Panc1 (cell line): Measurements from ENCODE around the gene BPGM. TPM values are rescaled to one million over a fixed set of nuclear protein-coding genes. Genes with fewer than 3 reads are reported as not detected.

Experiments
- ATAC-seq: fragments of 200-7000 bp; cut with Tn5 transposase; 2 replicates; pipeline ENCODE4 v1.9.1; 2020; ENCODE audit warnings: mild to moderate bottlenecking, moderate library complexity
- BruUV-seq: library from RNA; stranded (reverse); fragments of 400-500 nt; replicated peaks from 2 replicates; lab custom pipeline; 2021; lab: Mats Ljungman, UMichigan
- CTCF ChIA-PET: fragments of 300-600 bp; sonication (Branson Sonifier 250); formaldehyde crosslinking; loops from one replicate; lab custom pipeline; 2022; ENCODE audit warnings: antibody characterized with exemption; lab: Charles Lee
- POLR2A ChIA-PET: fragments of 300-600 bp; sonication (Branson Sonifier 250); formaldehyde crosslinking; loops from one replicate; lab custom pipeline; 2022; ENCODE audit warnings: antibody characterized with exemption; lab: Charles Lee
- DNase-seq: peaks from one replicate; pipeline ENCODE4 v3.0.0-alpha.2; 2010; ENCODE audit warnings: low read depth, low spot score
- H3K27ac ChIP-seq: 2 replicates; pipeline ENCODE4 v1.5.1; 2011; ENCODE audit warnings: mild to moderate bottlenecking, low read length, inconsistent platforms
- H3K27me3 ChIP-seq: fragments of 200-500 bp; sonication (Bioruptor generic); 2 replicates; pipeline ENCODE4 v1.6.0; 2014; ENCODE audit warnings: low read length, inconsistent platforms; ENCODE audit not compliant: control insufficient read depth, insufficient read depth
- H3K36me3 ChIP-seq: fragments of 200-500 bp; sonication (Bioruptor generic); 2 replicates; pipeline ENCODE4 v1.5.1; 2014; ENCODE audit warnings: inconsistent platforms, mild to moderate bottlenecking, low read length, moderate library complexity; ENCODE audit not compliant: control insufficient read depth, insufficient read depth
- H3K4me1 ChIP-seq: 2 replicates; pipeline ENCODE4 v1.5.1; 2011; ENCODE audit warnings: inconsistent platforms, mild to moderate bottlenecking, low read length, moderate library complexity; ENCODE audit not compliant: control insufficient read depth, insufficient read depth
- H3K4me3 ChIP-seq, 2 experiments: 2 replicates each; pipeline ENCODE4 v1.5.1; 2011 to 2012; ENCODE audit warnings: low read depth in 2 of 2, low read length in 2 of 2, mild to moderate bottlenecking in 2 of 2, inconsistent platforms in 1 of 2, moderate library complexity in 1 of 2
- H3K9me3 ChIP-seq: fragments of 200-500 bp; sonication (Bioruptor generic); 2 replicates; pipeline ENCODE4 v1.5.1; 2014; ENCODE audit warnings: low read depth, mild to moderate bottlenecking, inconsistent platforms, low read length, moderate library complexity; ENCODE audit not compliant: control insufficient read depth, insufficient read depth
- POLR2AphosphoS5 ChIP-seq: IDR thresholded peaks from 2 replicates; pipeline ENCODE4 v1.6.1; 2012; ENCODE audit warnings: mild to moderate bottlenecking, low read depth, low read length, moderate library complexity
- SIN3A ChIP-seq: IDR thresholded peaks from 2 replicates; pipeline ENCODE4 v1.6.1; 2012; ENCODE audit warnings: low read depth, mild to moderate bottlenecking, low read length, moderate library complexity, borderline replicate concordance; ENCODE audit not compliant: insufficient read depth
- TCF7L2 ChIP-seq: IDR thresholded peaks from 2 replicates; pipeline ENCODE4 v1.6.1; 2011; ENCODE audit warnings: mild to moderate bottlenecking, low read depth, low read length, inconsistent platforms
- in situ Hi-C: cut with HindIII; loops from 2 replicates; pipeline ENCODE4 v1.10.0; 2016; ENCODE audit warnings: low sequenced_read_pairs, low pct_unique_long_range_greater_than_20kb
- intact Hi-C: fragments of 100-400 bp; cut with micrococcal nuclease; formaldehyde crosslinking; loops from one replicate; pipeline ENCODE4 v1.10.0; 2022; ENCODE audit not compliant: unreplicated experiment
- total RNA-seq: library from RNA; stranded (reverse); gene quantifications from one replicate; pipeline ENCODE4 v1.2.1, GENCODE V29; 2021; ENCODE audit not compliant: unreplicated experiment
- TF ChIP-seq, protein P1 (sequence below): fragments of 450-650 bp; IDR thresholded peaks from 2 replicates; pipeline ENCODE4 v1.5.1; 2017; ENCODE audit warnings: mild to moderate bottlenecking
- TF ChIP-seq, protein P2 (sequence below), 2 experiments: IDR thresholded peaks; 2 replicates each; pipeline ENCODE4 v1.6.1; 2011 to 2012; ENCODE audit warnings: low read depth in 2 of 2, control low read depth in 1 of 2, low read length in 1 of 2, mild to moderate bottlenecking in 1 of 2, moderate library complexity in 1 of 2; ENCODE audit not compliant: insufficient read depth in 1 of 2

BPGM gene
- total RNA-seq, 1 experiment from 2014 or later: 10.7 TPM

DNA sequence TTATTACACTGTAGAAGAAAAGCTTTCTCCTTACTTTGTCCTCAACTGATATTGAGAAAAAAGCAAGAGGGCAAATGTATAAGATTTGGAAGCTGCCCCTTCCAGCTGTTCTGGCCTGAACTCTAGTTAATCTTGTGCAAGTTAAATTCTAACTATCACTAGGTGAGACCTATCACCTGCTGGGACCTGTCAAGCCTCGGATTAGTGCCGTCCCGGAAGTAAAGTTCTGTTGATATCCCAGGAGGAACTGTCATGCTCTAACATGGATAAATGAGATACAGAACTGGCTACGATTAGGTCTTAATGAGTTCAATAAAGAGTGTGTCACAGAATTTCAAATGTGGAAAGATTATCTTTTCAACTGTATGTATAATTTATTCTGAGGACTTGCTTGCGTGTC, 1.2 kb upstream of the BPGM start:
- Histone ChIP-seq H3K27ac (peak overlapping the region; percentile 97), H3K9me3 (no peaks in the 10 kb centered on the region), H3K4me3 (peak overlapping the region; percentile 70 to 98), H3K36me3 (no peaks in the 10 kb centered on the region; the same call in 1 of the 2 replicates), H3K27me3 (no peaks in the 10 kb centered on the region; the same call in 1 of the 2 replicates), H3K4me1 (peaks cover 6% of the 10 kb centered on the region; the same call in 1 of the 2 replicates)
- BruUV-seq: no TSS peak
- in situ Hi-C loops: no loop called here
- TF ChIP-seq, protein P1, sequence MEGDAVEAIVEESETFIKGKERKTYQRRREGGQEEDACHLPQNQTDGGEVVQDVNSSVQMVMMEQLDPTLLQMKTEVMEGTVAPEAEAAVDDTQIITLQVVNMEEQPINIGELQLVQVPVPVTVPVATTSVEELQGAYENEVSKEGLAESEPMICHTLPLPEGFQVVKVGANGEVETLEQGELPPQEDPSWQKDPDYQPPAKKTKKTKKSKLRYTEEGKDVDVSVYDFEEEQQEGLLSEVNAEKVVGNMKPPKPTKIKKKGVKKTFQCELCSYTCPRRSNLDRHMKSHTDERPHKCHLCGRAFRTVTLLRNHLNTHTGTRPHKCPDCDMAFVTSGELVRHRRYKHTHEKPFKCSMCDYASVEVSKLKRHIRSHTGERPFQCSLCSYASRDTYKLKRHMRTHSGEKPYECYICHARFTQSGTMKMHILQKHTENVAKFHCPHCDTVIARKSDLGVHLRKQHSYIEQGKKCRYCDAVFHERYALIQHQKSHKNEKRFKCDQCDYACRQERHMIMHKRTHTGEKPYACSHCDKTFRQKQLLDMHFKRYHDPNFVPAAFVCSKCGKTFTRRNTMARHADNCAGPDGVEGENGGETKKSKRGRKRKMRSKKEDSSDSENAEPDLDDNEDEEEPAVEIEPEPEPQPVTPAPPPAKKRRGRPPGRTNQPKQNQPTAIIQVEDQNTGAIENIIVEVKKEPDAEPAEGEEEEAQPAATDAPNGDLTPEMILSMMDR: no peak
- TF ChIP-seq, protein P2, sequence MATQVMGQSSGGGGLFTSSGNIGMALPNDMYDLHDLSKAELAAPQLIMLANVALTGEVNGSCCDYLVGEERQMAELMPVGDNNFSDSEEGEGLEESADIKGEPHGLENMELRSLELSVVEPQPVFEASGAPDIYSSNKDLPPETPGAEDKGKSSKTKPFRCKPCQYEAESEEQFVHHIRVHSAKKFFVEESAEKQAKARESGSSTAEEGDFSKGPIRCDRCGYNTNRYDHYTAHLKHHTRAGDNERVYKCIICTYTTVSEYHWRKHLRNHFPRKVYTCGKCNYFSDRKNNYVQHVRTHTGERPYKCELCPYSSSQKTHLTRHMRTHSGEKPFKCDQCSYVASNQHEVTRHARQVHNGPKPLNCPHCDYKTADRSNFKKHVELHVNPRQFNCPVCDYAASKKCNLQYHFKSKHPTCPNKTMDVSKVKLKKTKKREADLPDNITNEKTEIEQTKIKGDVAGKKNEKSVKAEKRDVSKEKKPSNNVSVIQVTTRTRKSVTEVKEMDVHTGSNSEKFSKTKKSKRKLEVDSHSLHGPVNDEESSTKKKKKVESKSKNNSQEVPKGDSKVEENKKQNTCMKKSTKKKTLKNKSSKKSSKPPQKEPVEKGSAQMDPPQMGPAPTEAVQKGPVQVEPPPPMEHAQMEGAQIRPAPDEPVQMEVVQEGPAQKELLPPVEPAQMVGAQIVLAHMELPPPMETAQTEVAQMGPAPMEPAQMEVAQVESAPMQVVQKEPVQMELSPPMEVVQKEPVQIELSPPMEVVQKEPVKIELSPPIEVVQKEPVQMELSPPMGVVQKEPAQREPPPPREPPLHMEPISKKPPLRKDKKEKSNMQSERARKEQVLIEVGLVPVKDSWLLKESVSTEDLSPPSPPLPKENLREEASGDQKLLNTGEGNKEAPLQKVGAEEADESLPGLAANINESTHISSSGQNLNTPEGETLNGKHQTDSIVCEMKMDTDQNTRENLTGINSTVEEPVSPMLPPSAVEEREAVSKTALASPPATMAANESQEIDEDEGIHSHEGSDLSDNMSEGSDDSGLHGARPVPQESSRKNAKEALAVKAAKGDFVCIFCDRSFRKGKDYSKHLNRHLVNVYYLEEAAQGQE (IDR thresholded peaks at IDR 0.05; ENCODE audit: insufficient read depth in 1 of 2, low read depth in 2 of 2, low read length in 1 of 2): no peak
- ChIA-PET CTCF (interaction anchor here (0.8 kb wide), 1 partner anchor 16 kb away, joined by 3 read pairs; no protein-coding TSS in a partner anchor), POLR2A (no interaction called here)
- intact Hi-C loops: no loop called here
- ATAC-seq (no peak), DNase-seq (no peak)

DNA sequence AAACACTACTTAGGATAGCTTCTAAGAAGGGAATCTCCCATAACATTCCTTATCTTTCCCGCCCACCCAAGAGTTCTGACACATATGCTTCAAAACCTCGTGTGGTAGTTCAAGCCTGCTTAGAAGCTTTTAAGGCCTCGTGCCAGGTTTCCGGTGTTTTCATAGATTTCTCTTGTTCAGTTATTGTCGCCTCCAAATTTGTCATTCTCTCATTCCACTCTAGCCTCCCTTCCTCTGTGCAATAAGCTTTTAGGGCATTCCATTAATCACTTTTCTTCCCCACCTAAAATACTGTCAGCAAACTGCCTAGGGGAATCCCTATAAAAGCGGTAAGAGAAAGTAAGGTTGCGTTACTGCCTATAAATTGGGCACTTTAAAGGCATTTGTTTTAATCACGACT, 718 bp upstream of the BPGM start:
- intact Hi-C loops (no loop called here), in situ Hi-C loops (no loop called here)
- POLR2A ChIA-PET: no interaction called here
- H3K36me3 ChIP-seq: no peaks in the 10 kb centered on the region; the same call in 1 of the 2 replicates
- H3K27ac ChIP-seq: peak overlapping the region; percentile 97
- TF ChIP-seq POLR2AphosphoS5 (no peak), SIN3A (no peak), TCF7L2 (no peak)
- TF ChIP-seq, protein P1: no peak
- TF ChIP-seq, protein P2 (IDR thresholded peaks at IDR 0.05; ENCODE audit: insufficient read depth in 1 of 2, low read depth in 2 of 2, low read length in 1 of 2): no peak
- BruUV-seq: TSS peak; percentile 98
- H3K4me3 ChIP-seq: peak overlapping the region; percentile 70 to 98
- DNase-seq: no peak
- no peaks in the 10 kb centered on the region for H3K9me3 ChIP-seq
- ATAC-seq: no peak
- H3K27me3 ChIP-seq: no peaks in the 10 kb centered on the region; the same call in 1 of the 2 replicates
- CTCF ChIA-PET: interaction anchor here (0.8 kb wide), 1 partner anchor 16 kb away, joined by 3 read pairs; no protein-coding TSS in a partner anchor
- peaks cover 6% of the 10 kb centered on the region; the same call in 1 of the 2 replicates for H3K4me1 ChIP-seq
